MM.1S (cell line): Measurements from ENCODE around the gene DEAF1.

ENCODE experiments used
- DNase-seq: peaks from one replicate; pipeline ENCODE4 v3.0.0-alpha.2; 2015
- H2AFZ ChIP-seq: fragments of 300-600 bp; sonication (generic); 2 replicates; pipeline ENCODE4 v1.6.0; 2016; ENCODE audit warnings: antibody characterized with exemption, low read length
- H3F3A ChIP-seq: fragments of 300-600 bp; sonication (generic); 2 replicates; pipeline ENCODE4 v1.6.1; 2016; ENCODE audit warnings: mild to moderate bottlenecking, antibody characterized with exemption, low read length, moderate library complexity, mixed read lengths; ENCODE audit not compliant: insufficient read depth
- H3K27ac ChIP-seq: fragments of 300-600 bp; sonication (generic); 2 replicates; pipeline ENCODE4 v1.5.1; 2016; ENCODE audit warnings: mild to moderate bottlenecking, low read length
- H3K27me3 ChIP-seq: fragments of 300-600 bp; sonication (generic); replicated peaks from 2 replicates; pipeline ENCODE4 v1.6.0; 2016; ENCODE audit warnings: low read length; ENCODE audit not compliant: insufficient read depth
- H3K36me3 ChIP-seq: fragments of 300-600 bp; sonication (generic); replicated peaks from 2 replicates; pipeline ENCODE4 v1.6.1; 2016; ENCODE audit warnings: mild to moderate bottlenecking, low read length, mixed read lengths; ENCODE audit not compliant: insufficient read depth
- H3K4me1 ChIP-seq: fragments of 300-600 bp; sonication (generic); 2 replicates; pipeline ENCODE4 v1.6.1; 2016; ENCODE audit warnings: low read length, mixed read lengths
- H3K4me2 ChIP-seq: fragments of 300-600 bp; sonication (generic); 2 replicates; pipeline ENCODE4 v1.6.0; 2016; ENCODE audit warnings: low read depth, low read length
- H3K4me3 ChIP-seq: fragments of 300-600 bp; sonication (generic); 2 replicates; pipeline ENCODE4 v1.5.1; 2016; ENCODE audit warnings: low read length, mixed read lengths
- H3K79me2 ChIP-seq: fragments of 300-600 bp; sonication (generic); 2 replicates; pipeline ENCODE4 v1.6.1; 2016; ENCODE audit warnings: mixed run types, low read length, mixed read lengths
- H3K9ac ChIP-seq: fragments of 300-600 bp; sonication (generic); 2 replicates; pipeline ENCODE4 v1.6.1; 2016; ENCODE audit warnings: low read length, mixed read lengths
- H3K9me2 ChIP-seq: fragments of 300-600 bp; sonication (generic); replicated peaks from 2 replicates; pipeline ENCODE4 v1.6.1; 2016; ENCODE audit warnings: mild to moderate bottlenecking, low read length, mixed read lengths; ENCODE audit not compliant: insufficient read depth
- H3K9me3 ChIP-seq: fragments of 300-600 bp; sonication (generic); replicated peaks from 2 replicates; pipeline ENCODE4 v1.6.1; 2016; ENCODE audit warnings: mild to moderate bottlenecking, low read length, mixed read lengths; ENCODE audit not compliant: insufficient read depth
- H4K20me1 ChIP-seq: fragments of 300-600 bp; sonication (generic); 2 replicates; pipeline ENCODE4 v1.6.1; 2016; ENCODE audit warnings: mild to moderate bottlenecking, low read length, moderate library complexity, mixed read lengths; ENCODE audit not compliant: insufficient read depth
- EZH2 ChIP-seq: fragments of 300-600 bp; sonication (generic); optimal IDR thresholded peaks from 2 replicates; pipeline ENCODE3; 2017; ENCODE audit warnings: low read depth, mild to moderate bottlenecking, antibody characterized with exemption, low read length, mixed read lengths
- EZH2phosphoT487 ChIP-seq: fragments of 300-600 bp; sonication (generic); IDR thresholded peaks from 2 replicates; pipeline ENCODE4 v1.6.1; 2018; ENCODE audit warnings: antibody characterized with exemption, low read length
- TF ChIP-seq, protein P1 (sequence below): fragments of 300-600 bp; sonication (generic); IDR thresholded peaks from 2 replicates; pipeline ENCODE4 v1.5.1; 2016; ENCODE audit warnings: antibody characterized with exemption, low read length, mixed read lengths

Gene DEAF1

DNA sequence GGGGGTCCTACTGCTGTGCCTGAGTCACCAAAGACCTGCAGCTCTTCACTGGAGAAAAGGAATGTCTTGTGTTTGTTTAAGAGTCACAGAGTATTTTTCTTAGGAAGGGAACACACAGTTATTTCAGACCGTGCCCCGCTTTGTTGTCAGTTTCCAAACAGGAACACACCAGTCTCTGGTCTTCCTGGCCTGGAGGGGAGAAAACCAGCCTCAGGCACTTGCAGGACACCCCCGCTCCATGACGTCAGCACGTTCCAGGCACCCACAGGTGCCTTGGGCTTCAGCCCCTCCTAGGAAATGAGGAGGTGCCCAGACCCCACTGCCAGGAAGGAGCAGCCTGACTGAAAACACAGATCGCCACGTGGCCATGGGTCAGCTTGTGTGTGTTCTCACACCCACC is 5.4 kb downstream of the DEAF1 start:
- no peak overlapping the region for H3K9ac ChIP-seq
- no peaks in the 10 kb centered on the region for H3K36me3 ChIP-seq

DNA sequence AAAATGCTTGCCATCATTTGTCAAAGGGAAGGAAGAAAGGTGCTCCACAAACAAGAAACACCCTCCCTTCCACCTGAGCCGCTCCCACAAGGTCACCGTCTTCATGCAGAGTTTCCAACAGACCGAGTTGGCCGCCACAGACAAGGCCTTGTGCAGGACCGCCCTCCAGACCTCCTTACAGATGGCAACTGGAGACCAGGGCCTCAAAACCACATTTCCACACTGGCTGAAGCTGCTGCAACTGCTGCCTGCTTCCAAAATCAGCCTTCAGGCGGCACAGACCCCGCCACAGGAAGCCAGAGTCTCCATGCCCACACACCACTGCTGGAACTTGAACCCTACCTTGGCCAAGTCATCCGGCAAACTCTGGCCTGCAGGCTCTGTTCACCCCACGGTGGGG is 6.3 kb downstream of the DEAF1 start:
- H3K4me2 ChIP-seq = no peak overlapping the region
- DNase-seq = no peak
- no peaks in the 10 kb centered on the region for H3K9me2 ChIP-seq
- H3K27ac ChIP-seq = no peak overlapping the region
- H3K9me3 ChIP-seq = no peaks in the 10 kb centered on the region
- peaks cover 10% of the 10 kb centered on the region for H3F3A ChIP-seq
- peaks cover 14% of the 10 kb centered on the region for H3K4me1 ChIP-seq
- no peaks in the 10 kb centered on the region for H4K20me1 ChIP-seq
- TF ChIP-seq EZH2 = no peak
- no peak for TF ChIP-seq EZH2phosphoT487
- TF ChIP-seq, protein P1, sequence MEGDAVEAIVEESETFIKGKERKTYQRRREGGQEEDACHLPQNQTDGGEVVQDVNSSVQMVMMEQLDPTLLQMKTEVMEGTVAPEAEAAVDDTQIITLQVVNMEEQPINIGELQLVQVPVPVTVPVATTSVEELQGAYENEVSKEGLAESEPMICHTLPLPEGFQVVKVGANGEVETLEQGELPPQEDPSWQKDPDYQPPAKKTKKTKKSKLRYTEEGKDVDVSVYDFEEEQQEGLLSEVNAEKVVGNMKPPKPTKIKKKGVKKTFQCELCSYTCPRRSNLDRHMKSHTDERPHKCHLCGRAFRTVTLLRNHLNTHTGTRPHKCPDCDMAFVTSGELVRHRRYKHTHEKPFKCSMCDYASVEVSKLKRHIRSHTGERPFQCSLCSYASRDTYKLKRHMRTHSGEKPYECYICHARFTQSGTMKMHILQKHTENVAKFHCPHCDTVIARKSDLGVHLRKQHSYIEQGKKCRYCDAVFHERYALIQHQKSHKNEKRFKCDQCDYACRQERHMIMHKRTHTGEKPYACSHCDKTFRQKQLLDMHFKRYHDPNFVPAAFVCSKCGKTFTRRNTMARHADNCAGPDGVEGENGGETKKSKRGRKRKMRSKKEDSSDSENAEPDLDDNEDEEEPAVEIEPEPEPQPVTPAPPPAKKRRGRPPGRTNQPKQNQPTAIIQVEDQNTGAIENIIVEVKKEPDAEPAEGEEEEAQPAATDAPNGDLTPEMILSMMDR = no peak
- H3K36me3 ChIP-seq = peaks cover 3% of the 10 kb centered on the region; the same call in 1 of the 2 replicates
- no peak overlapping the region for H3K4me3 ChIP-seq
- peaks cover 43% of the 10 kb centered on the region for H3K79me2 ChIP-seq
- no peaks in the 10 kb centered on the region for H3K27me3 ChIP-seq
- no peak overlapping the region for H2AFZ ChIP-seq
- no peak overlapping the region for H3K9ac ChIP-seq

More for the DNA sequence above, 5.4 kb downstream of the DEAF1 start:
- Histone ChIP-seq H3K9me3 (no peaks in the 10 kb centered on the region), H3K9me2 (no peaks in the 10 kb centered on the region), H3K4me2 (no peak overlapping the region), H3K4me1 (peaks cover 20% of the 10 kb centered on the region), H2AFZ (no peak overlapping the region), H4K20me1 (no peaks in the 10 kb centered on the region), H3K4me3 (no peak overlapping the region), H3K27me3 (no peaks in the 10 kb centered on the region), H3K27ac (no peak overlapping the region), H3F3A (peaks cover 15% of the 10 kb centered on the region), H3K79me2 (peaks cover 50% of the 10 kb centered on the region)
- TF ChIP-seq, protein P1 = no peak
- TF ChIP-seq EZH2 (no peak), EZH2phosphoT487 (no peak)
- no peak for DNase-seq

GRCh38 chr11:687751-688150 is 7.3 kb downstream of the DEAF1 start:
- Histone ChIP-seq H4K20me1 (no peaks in the 10 kb centered on the region), H3K27me3 (no peaks in the 10 kb centered on the region), H3K9me3 (no peaks in the 10 kb centered on the region), H3K4me1 (0 out of 2 replicates have a peak, but pooled peaks cover 5% of the 10 kb centered on the region), H3K4me2 (no peak overlapping the region), H3K36me3 (peaks cover 5% of the 10 kb centered on the region; the same call in 1 of the 2 replicates), H2AFZ (no peak overlapping the region), H3K4me3 (no peak overlapping the region), H3K9me2 (no peaks in the 10 kb centered on the region), H3K79me2 (peaks cover 34% of the 10 kb centered on the region), H3K27ac (no peak overlapping the region), H3F3A (peaks cover under 1% of the 10 kb centered on the region; the same call in 1 of the 2 replicates), H3K9ac (no peak overlapping the region)
- TF ChIP-seq, protein P1 = no peak
- TF ChIP-seq EZH2 (no peak), EZH2phosphoT487 (no peak)
- DNase-seq = no peak
